VCaP (cell line): ENCODE measurements around the gene KLHL33.
A peak's percentile ranks its signal among the peaks of the same experiment; 100 is the strongest.

Experiments
- H3K27ac ChIP-seq: fragments of 450-650 bp; 2 replicates; pipeline ENCODE4 v1.5.1; 2017
- TF ChIP-seq, protein P1 (sequence below): fragments of 450-650 bp; conservative IDR thresholded peaks from 2 replicates; pipeline ENCODE4 v1.5.1; 2017; ENCODE audit warnings: mild to moderate bottlenecking, moderate library complexity

KLHL33 gene

DNA sequence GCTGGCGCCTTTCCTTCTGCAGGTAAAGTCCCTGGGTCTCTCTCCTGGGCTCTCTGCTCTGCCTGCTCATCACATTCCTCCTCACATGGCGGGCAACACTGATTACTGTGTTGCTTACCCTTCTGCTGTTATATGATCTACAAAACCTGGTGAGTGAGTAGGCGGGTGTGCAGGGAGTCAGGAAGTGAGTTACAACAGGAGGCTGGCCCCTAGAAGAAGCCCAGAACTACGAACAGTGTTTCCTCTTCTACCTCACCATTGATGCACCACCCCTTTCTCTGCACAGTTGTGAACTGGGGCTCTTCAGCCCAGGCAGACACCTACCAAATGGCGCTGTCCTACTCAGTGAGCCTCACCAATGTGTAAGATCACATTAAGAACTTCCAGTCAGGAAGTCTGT lies 4.9 kb upstream of the KLHL33 start:
- H3K27ac ChIP-seq = no peak overlapping the region
- TF ChIP-seq, protein P1, sequence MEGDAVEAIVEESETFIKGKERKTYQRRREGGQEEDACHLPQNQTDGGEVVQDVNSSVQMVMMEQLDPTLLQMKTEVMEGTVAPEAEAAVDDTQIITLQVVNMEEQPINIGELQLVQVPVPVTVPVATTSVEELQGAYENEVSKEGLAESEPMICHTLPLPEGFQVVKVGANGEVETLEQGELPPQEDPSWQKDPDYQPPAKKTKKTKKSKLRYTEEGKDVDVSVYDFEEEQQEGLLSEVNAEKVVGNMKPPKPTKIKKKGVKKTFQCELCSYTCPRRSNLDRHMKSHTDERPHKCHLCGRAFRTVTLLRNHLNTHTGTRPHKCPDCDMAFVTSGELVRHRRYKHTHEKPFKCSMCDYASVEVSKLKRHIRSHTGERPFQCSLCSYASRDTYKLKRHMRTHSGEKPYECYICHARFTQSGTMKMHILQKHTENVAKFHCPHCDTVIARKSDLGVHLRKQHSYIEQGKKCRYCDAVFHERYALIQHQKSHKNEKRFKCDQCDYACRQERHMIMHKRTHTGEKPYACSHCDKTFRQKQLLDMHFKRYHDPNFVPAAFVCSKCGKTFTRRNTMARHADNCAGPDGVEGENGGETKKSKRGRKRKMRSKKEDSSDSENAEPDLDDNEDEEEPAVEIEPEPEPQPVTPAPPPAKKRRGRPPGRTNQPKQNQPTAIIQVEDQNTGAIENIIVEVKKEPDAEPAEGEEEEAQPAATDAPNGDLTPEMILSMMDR = no peak

DNA sequence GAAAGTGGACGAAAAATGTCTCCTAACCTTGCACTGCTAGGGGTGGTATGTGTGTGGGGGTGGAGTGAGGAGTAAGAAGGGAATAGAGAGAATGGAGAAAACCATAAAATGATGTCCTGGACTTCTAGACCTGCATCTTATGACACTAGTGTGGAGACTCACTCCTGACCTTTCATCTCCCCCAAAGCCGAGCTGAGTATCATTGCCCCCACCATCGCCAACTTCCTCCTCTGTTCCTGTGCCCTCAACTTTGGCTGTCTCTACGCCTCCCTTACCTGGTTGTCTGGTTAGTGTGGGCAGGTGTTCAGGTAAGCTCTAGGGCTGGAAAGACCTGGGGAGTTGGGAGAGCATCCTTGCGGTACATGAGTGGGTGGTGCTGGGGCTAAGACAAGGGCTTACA lies 4.5 kb upstream of the KLHL33 start:
- H3K27ac ChIP-seq = no peak overlapping the region

DNA sequence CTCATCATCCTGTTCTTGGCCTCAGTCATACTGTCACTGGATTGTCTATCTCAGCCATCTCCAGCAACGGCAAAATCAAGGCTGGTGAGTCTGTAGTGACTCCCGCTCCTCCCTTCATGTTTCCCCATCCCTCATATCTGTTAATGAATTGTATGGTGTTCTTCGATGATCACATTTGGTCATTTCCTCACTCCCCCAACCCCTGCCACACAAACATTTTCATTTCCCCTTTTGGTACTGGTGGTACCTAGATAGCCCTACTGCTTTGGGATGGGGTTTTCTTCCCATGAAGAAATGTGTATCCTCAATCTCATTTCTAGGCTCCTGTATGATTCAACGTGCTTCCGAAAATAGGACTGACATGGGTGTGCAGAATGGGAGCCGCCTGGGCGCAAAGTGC lies 2.7 kb upstream of the KLHL33 start:
- no peak overlapping the region for H3K27ac ChIP-seq
- TF ChIP-seq, protein P1 = no peak

More for the DNA sequence above, 4.5 kb upstream of the KLHL33 start:
- TF ChIP-seq, protein P1 = no peak

DNA sequence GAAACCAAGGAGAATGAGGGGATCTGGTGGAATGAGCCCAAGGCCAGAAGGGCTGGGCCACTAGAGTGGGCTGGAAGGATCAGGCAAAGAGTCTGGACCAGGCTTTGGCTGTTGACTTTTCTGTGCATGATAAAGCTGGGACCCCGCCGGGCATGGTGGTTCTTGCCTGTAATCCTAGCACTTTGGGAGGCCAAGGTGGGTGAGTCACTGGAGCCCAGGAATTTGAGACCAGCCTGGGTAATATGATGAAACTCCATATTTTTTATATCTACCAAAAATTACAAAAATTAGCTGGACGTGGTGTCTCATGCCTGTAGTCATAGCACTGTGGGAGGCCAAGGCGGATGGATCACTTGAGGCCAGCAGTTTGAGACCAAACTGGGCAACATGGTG lies 393 bp upstream of the KLHL33 start:
- H3K27ac ChIP-seq = no peak overlapping the region

DNA sequence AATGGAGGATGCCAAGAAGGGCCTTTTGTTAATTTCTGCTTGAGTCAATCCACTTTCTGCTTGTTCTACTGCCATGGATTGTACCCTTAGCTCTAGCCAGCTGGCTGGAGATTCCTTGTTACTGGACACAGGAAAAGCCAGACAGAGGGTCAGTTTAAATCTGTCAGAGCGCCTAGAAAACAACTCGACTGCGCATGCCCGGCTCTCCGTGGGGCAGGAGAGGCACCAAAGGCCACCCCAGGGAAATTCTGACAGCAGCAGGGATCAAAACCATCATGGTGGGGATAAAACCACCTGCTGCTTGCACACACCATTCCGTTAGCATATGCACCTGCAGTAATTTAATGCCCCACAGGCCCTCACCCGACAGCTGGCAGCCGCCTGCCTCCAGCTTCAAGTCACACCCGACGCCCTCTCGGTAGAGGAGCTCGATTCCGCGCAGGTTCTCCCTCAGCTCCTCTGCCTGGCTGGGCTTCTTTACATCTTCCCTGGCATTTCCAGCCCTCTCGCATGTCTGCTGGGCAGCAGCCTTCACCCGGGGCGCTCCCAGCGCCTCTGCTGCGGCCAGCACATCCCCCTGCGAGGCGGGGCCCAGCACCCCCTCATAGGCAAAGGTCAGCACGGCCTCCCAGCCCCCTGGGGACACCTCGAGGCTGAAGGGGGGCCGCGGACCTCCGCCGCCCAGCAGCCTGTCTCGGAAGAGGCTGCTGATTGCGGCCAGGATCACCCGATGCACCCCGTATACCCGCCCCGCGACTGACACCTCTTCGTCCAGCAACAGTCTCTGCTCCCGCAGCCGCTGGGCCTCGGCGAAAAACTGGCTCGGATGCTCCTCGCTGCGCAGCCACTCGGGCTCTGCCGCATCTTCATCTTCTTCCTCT lies 1.0 kb downstream of the KLHL33 start:
- TF ChIP-seq, protein P1 = no peak

More for the DNA sequence above, 393 bp upstream of the KLHL33 start:
- TF ChIP-seq, protein P1 = no peak

DNA sequence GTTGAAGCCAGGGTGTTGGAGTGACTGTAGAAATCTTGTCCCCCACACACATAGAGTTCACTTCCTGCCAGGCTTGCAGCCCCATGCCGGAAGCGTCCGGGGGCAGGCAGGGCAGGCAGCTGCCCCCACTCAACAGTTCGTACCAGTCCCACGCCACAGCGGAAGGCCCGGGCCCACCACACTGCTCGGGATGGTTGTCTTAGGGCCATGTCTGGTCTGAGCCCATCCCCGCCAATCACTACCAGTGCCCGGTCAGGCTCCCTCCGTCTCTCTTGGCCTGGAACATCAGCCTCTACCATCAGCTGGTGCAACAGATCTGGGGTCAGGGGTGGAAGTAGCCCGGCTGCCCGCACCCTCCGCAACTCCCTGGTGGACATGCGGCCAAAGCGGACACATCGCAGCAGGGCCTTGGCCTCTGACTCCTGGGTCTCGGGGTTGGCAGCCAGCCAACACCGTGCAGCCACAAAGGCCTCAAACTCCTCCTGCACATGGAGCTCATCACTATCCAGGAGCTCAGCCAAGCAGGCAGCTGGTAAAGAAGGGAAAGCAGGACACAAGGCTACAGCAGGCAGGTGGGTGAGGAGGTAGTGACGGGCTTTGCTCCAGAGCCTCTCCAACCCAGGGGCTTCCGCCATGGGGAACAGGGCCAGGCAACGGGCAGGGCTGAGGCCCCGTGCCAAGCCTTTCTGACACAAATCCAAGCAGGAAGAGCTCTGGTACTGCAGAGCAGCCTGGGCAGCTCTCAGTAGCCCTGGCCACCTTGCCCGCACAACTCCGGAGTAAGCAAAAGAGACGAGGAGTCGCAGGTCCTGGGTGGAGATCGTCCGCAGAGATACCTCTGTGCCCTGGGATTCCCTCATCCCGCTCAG lies 5.9 kb downstream of the KLHL33 start:
- H3K27ac ChIP-seq = peak overlapping the region; percentile 45
- TF ChIP-seq, protein P1 = no peak

More for the DNA sequence above, 1.0 kb downstream of the KLHL33 start:
- H3K27ac ChIP-seq = no peak overlapping the region

DNA sequence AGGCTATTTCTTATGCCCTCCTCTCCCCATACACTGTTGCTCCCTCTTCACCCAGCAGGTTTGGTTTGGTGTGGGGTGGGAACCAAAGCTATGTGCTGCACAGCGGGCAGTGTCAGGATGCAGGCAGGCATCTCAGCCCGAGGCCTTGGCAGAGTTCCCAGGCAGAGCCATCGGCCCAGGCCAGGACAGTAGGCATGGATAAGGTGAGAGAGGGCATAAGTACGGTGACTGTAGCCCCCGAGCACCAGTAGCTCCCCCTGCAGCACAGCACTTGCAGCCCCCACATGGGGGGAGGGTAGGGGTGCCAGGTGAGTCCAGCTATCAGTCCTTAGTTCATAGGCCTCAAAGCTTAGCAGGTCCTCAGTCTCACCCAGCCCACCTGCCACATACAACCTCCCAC lies 7.2 kb downstream of the KLHL33 start:
- H3K27ac ChIP-seq = no peak overlapping the region; the same call in 1 of the 2 replicates
- TF ChIP-seq, protein P1 = no peak
